ENCODE results near the gene MALT1.

The MALT1 gene

DNA sequence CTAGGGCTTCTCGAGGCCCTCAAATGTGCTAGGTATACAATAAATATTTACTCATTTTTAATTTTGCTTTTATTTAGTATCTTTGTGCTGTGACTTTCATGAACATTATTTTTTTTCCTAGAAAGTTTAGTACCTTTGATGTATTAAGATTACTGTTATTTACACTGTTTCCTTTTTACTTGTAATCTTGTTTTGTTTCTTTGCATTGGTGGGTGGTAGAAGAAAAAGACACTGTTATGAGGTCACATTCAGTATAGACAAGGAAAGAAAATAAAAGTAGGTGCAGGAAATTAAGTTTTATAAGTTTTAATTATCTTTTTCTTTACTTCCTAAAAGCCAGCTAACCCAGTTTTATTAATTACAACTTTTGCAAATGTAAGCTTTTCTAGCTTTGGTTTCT lies 23.0 kb downstream of the MALT1 start:
- TF ChIP-seq, protein P1, sequence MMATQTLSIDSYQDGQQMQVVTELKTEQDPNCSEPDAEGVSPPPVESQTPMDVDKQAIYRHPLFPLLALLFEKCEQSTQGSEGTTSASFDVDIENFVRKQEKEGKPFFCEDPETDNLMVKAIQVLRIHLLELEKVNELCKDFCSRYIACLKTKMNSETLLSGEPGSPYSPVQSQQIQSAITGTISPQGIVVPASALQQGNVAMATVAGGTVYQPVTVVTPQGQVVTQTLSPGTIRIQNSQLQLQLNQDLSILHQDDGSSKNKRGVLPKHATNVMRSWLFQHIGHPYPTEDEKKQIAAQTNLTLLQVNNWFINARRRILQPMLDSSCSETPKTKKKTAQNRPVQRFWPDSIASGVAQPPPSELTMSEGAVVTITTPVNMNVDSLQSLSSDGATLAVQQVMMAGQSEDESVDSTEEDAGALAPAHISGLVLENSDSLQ (IDR thresholded peaks at IDR 0.05) = no peak
- TF ChIP-seq ZNF384 (IDR thresholded peaks at IDR 0.05) (no peak), FOXK2 (IDR thresholded peaks at IDR 0.05) (no peak), L3MBTL2 (conservative IDR thresholded peaks at IDR 0.05) (no peak), LEF1 (IDR thresholded peaks at IDR 0.05; ENCODE audit: borderline replicate concordance) (no peak), TARDBP (IDR thresholded peaks at IDR 0.05) (no peak), SUZ12 (IDR thresholded peaks at IDR 0.05) (no peak)
- ChIA-PET POLR2A (no interaction called here), CTCF (no interaction called here)
- DNase-seq (ENCODE audit: extremely low spot score) = no peak

DNA sequence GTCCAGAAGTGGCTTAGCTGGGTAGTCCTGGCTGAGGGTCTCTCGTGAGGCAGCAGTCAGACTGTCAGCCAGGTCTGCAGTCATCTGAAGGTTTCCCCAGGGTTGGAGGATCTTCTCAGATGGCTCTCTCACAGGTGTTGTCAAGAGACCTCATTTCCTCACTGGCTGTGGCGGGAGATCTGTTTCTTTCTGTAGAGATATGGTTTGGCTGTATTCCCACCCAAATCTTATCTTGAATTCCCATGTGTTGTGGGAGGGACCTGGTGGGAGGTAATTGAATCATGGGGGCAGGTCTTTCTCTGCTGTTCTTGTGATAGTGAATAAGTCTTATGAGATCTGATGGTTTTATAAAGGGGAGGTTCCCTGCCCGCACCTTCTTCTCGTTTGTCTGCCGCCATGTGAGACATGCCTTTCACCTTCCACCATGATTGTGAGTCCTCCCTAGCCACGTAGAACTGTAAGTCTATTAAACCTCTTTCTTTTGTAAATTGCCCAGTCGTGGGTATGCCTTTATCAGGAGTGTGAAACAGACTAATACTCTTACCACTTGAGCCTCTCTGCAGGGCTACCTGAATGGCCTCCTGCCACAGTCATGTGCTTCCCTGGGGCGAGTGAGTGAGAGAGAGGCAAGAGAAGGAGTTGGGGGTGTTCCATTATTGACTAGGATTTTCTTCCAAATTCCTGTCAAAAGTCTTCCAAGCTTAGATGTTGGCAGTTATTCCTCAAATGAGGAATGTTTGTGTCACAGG lies 23.6 kb downstream of the MALT1 start:
- POLR2A ChIA-PET = interaction anchor here (0.6 kb wide), 1 partner anchor 24 kb away, joined by 3 read pairs; the partner anchor contains the start of gene MALT1
- no peak for DNase-seq (ENCODE audit: extremely low spot score)
- CTCF ChIA-PET = no interaction called here
- no peak for TF ChIP-seq FOXK2 (IDR thresholded peaks at IDR 0.05)
- TF ChIP-seq BHLHE40 (IDR thresholded peaks at IDR 0.05; ENCODE audit: borderline replicate concordance) = no peak
- no peak for TF ChIP-seq NFRKB (IDR thresholded peaks at IDR 0.05)
- no peak for TF ChIP-seq ZNF384 (IDR thresholded peaks at IDR 0.05)
- TF ChIP-seq FOXA1 (IDR thresholded peaks at IDR 0.05) = no peak
- TF ChIP-seq, protein P1 (IDR thresholded peaks at IDR 0.05) = no peak
- TF ChIP-seq SUZ12 (IDR thresholded peaks at IDR 0.05) = no peak
- TF ChIP-seq LEF1 (IDR thresholded peaks at IDR 0.05; ENCODE audit: borderline replicate concordance) = no peak
- TF ChIP-seq L3MBTL2 (conservative IDR thresholded peaks at IDR 0.05) = no peak

DNA sequence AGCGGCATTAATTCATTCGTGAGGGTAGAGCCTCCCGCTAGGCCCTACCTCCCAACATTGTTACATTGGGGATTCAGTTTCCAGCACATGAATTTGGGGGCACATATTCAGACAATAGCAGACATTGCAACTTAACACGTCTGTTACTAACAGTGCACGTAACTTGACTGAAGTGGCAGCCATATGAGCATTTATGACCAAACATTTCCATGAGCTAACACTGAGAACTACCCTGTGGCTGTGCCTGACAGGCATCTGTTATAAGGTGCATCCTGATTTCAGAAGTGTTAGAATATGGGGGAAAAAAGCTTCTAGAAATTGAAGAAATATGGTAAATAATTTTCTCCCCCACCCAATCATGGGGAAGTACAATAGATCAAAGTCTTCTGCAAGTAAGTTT lies 24.5 kb downstream of the MALT1 start:
- DNase-seq (ENCODE audit: extremely low spot score) = no peak
- TF ChIP-seq SUZ12 (IDR thresholded peaks at IDR 0.05) = no peak
- no peak for TF ChIP-seq NFRKB (IDR thresholded peaks at IDR 0.05)
- no peak for TF ChIP-seq SP1 (IDR thresholded peaks at IDR 0.05)
- TF ChIP-seq ELF4 (IDR thresholded peaks at IDR 0.05) = no peak
- TF ChIP-seq FOXK2 (IDR thresholded peaks at IDR 0.05) = no peak
- no peak for TF ChIP-seq FOXA1 (IDR thresholded peaks at IDR 0.05)
- POLR2A ChIA-PET = no interaction called here
- CTCF ChIA-PET = no interaction called here

DNA sequence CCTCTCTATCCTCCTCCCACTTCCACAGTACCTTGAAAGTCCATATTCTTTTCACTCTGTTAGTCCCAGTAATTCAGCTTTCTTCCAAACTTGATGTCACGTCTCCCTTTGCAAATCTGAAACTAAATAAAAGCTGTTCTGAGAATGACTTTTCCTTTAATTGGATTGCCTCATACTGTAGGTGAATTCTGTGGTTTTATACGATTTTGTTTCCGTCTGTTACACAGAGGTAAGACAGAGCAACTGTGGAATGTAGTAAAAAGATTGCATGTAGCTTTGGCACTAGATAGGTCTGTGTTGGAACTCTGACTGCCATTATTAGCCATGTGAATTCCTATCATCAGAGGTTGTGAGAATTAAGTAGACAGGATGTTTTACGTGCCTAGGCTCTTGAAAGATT lies 25.9 kb downstream of the MALT1 start:
- POLR2A ChIA-PET = no interaction called here
- no peak for DNase-seq (ENCODE audit: extremely low spot score)
- CTCF ChIA-PET = interaction anchor here (0.5 kb wide), 1 partner anchor 69 kb away, joined by 4 read pairs; no protein-coding TSS in a partner anchor
- TF ChIP-seq NFRKB (IDR thresholded peaks at IDR 0.05) (no peak), SUZ12 (IDR thresholded peaks at IDR 0.05) (no peak), ZNF384 (IDR thresholded peaks at IDR 0.05) (no peak), FOXA1 (IDR thresholded peaks at IDR 0.05) (no peak), L3MBTL2 (conservative IDR thresholded peaks at IDR 0.05) (no peak)

DNA sequence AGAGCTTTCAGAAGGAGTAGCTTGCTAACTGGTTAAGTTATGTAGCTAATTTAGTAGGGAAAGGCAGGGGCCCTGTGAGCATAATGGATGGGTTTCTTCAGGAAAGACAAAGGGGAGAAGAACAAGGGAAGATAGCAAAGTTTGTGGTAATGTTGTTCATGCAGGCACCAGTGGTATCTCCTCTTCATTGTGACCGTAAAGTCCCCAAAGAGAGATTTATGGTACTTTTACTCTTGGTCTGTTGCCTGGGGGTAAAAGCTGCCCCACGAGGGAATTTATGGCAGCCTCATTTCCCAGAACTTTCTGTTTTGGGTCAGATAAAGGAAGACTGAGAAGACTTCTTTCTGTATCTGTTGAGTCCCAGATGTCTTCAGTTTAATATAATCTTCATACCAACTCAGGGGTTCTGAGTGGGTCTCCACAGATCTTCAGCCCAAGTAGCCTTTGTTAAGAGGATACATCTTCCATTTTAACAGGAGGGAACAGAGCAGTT lies 27.5 kb downstream of the MALT1 start:
- no peak for DNase-seq (ENCODE audit: extremely low spot score)
- TF ChIP-seq CTBP1 (IDR thresholded peaks at IDR 0.05; ENCODE audit: borderline replicate concordance) = no peak
- TF ChIP-seq BHLHE40 (IDR thresholded peaks at IDR 0.05; ENCODE audit: borderline replicate concordance) = no peak
- TF ChIP-seq L3MBTL2 (conservative IDR thresholded peaks at IDR 0.05) = no peak
- TF ChIP-seq NFRKB (IDR thresholded peaks at IDR 0.05) = no peak
- TF ChIP-seq LEF1 (IDR thresholded peaks at IDR 0.05; ENCODE audit: borderline replicate concordance) = no peak
- no peak for TF ChIP-seq FOXK2 (IDR thresholded peaks at IDR 0.05)
- no peak for TF ChIP-seq HDGF (IDR thresholded peaks at IDR 0.05; ENCODE audit: borderline replicate concordance)
- TF ChIP-seq, protein P1 (IDR thresholded peaks at IDR 0.05) = no peak
- no peak for TF ChIP-seq ARNT (IDR thresholded peaks at IDR 0.05)
- TF ChIP-seq FOXA1 (IDR thresholded peaks at IDR 0.05) = no peak
- no peak for TF ChIP-seq ZNF384 (IDR thresholded peaks at IDR 0.05)
- TF ChIP-seq ELF4 (IDR thresholded peaks at IDR 0.05) = no peak
- TF ChIP-seq SUZ12 (IDR thresholded peaks at IDR 0.05) = no peak
- POLR2A ChIA-PET = interaction anchor here (1.8 kb wide), 1 partner anchor 27 kb away, joined by 5 read pairs; the partner anchor contains the start of gene MALT1
- CTCF ChIA-PET = interaction anchor here (0.7 kb wide), 1 partner anchor 9 kb away, joined by 3 read pairs; no protein-coding TSS in a partner anchor

DNA sequence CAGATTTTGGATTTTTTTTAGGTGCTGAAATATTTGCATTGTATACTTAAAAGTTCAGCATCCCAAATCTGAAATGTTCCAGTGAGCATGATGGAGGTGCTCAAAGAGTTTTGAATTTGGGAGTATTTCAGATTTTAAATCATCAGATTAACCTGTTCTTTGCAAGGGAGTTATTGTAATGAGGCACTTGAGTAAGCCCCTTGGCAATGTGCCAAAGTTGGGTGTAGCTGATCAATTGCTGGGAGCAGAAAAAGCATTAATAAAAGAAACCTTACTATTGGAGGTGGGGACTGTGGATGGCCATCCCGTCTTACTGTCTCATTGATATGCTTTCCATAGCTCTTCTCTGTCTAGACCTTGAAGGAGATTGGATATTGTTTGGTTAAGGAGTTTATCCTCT lies 28.3 kb downstream of the MALT1 start:
- ChIA-PET POLR2A (interaction anchor here (0.7 to 1.8 kb wide), 2 partner anchors 11 to 28 kb away, joined by 3 to 5 read pairs; partner anchors contain the start of gene MALT1), CTCF (no interaction called here)
- no peak for DNase-seq (ENCODE audit: extremely low spot score)
- TF ChIP-seq FOXM1 (IDR thresholded peaks at IDR 0.05; ENCODE audit: borderline replicate concordance) = no peak

DNA sequence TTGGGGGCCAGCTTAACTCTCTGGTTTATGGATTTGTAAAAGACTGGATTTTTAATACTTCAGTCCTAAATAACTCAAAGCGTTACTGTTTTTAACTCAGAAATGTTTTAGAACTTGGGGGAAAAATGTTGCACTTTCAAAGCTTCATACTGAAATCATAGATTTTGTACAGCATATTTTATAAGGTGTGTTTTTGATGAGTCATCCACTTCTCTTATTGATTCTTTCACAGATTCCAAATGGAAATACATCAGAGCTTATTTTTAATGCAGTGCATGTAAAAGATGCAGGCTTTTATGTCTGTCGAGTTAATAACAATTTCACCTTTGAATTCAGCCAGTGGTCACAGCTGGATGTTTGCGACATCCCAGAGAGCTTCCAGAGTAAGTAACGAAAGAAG lies 28.9 kb downstream of the MALT1 start:
- POLR2A ChIA-PET = interaction anchor here (1.8 kb wide), 1 partner anchor 29 kb away, joined by 5 read pairs; the partner anchor contains the start of gene MALT1
- CTCF ChIA-PET = no interaction called here

More for the DNA sequence above, 28.9 kb downstream of the MALT1 start:
- no peak for TF ChIP-seq NFRKB (IDR thresholded peaks at IDR 0.05)
- TF ChIP-seq, protein P1 (IDR thresholded peaks at IDR 0.05) = no peak
- DNase-seq (ENCODE audit: extremely low spot score) = no peak
